H1 (cell line): ENCODE results near the gene SLU7. TPM values are rescaled to one million over a fixed set of nuclear protein-coding genes. Genes with fewer than 3 reads are reported as not detected.

ENCODE experiments used
- CHD7 ChIP-seq: fragments of 300-600 bp; sonication (generic); IDR thresholded peaks from 2 replicates; pipeline ENCODE4 v1.7.1; 2012; ENCODE audit warnings: low read length, moderate library complexity, mild to moderate bottlenecking, inconsistent platforms; ENCODE audit not compliant: insufficient replicate concordance
- FOSL1 ChIP-seq: IDR thresholded peaks from 2 replicates; pipeline ENCODE4 v1.6.1; 2011; ENCODE audit warnings: mild to moderate bottlenecking, low read depth, low read length, moderate library complexity; ENCODE audit not compliant: insufficient read depth
- GABPA ChIP-seq: IDR thresholded peaks from 2 replicates; pipeline ENCODE4 v1.6.1; 2011; ENCODE audit warnings: mild to moderate bottlenecking, low read length, moderate library complexity, borderline replicate concordance; ENCODE audit not compliant: insufficient read depth
- MAX ChIP-seq: IDR thresholded peaks from 2 replicates; pipeline ENCODE4 v1.6.1; 2012; ENCODE audit warnings: inconsistent platforms
- NANOG ChIP-seq: IDR thresholded peaks from 2 replicates; pipeline ENCODE4 v1.6.1; 2011; ENCODE audit warnings: low read length, low read depth, mild to moderate bottlenecking, inconsistent platforms; ENCODE audit not compliant: insufficient read depth, poor library complexity, severe bottlenecking
- SIX5 ChIP-seq: IDR thresholded peaks from 2 replicates; pipeline ENCODE4 v1.6.1; 2011; ENCODE audit warnings: mild to moderate bottlenecking, low read depth, low read length
- SP2 ChIP-seq: IDR thresholded peaks from 2 replicates; pipeline ENCODE4 v1.6.1; 2012; ENCODE audit warnings: mild to moderate bottlenecking, low read length, inconsistent platforms
- TCF12 ChIP-seq: IDR thresholded peaks from 2 replicates; pipeline ENCODE4 v1.6.1; 2011; ENCODE audit warnings: low read depth, mild to moderate bottlenecking, low read length
- USF2 ChIP-seq: IDR thresholded peaks from 2 replicates; pipeline ENCODE4 v1.6.1; 2011; ENCODE audit warnings: low read length, improper control_type of control experiment
- polyA plus RNA-seq, 7 experiments: library from polyadenylated mRNA; depleted of rRNA in 3 of 7; stranded (reverse) in 5 of 7; unstranded in 2 of 7; fragments of >200 nt in 5 of 7; fragments of 200-250 nt in 2 of 7; gene quantifications; 1 replicate in 5 of 7; 2 replicates in 1 of 7; 4 replicates in 1 of 7; pipeline versions ENCODE4 v1.2.1 to v1.2.3, GENCODE V29; 2011 to 2013; ENCODE audit warnings: missing spikeins in 2 of 7, mixed read lengths in 2 of 7
- total RNA-seq: library from RNA; stranded (reverse); fragmentation: NEBNext Ultra II Directional; extraction: Animal tissue kit (Norgen Biotek cat#: 25700); gene quantifications from 2 replicates; pipeline ENCODE4 v1.2.1, GENCODE V29; 2021

The SLU7 gene
- total and polyA plus RNA-seq, 2 of the 8 experiments (the other 6 are each of a cell fraction or from before 2014, with no cell fraction given), result 6.0 to 34.1 TPM

- no peak for TF ChIP-seq CHD7
- no peak for TF ChIP-seq NANOG
- no peak for TF ChIP-seq TCF12
- no peak for TF ChIP-seq GABPA
- TF ChIP-seq SIX5, result no peak
- TF ChIP-seq USF2, result no peak
- TF ChIP-seq FOSL1, result no peak
- TF ChIP-seq SP2, result no peak
- no peak for TF ChIP-seq MAX
Measured at GRCh38 chr5:160356550-160357347, 62.1 kb downstream of the SLU7 start (continued).
